ENCODE data around the gene MDK. TPM values are rescaled to one million over a fixed set of nuclear protein-coding genes. Genes with fewer than 3 reads are reported as not detected.
A peak's percentile ranks its signal among the peaks of the same experiment; 100 is the strongest.

Gene MDK
- total and polyA plus RNA-seq, 2 of the 4 experiments (the other 2 are of a cell fraction), result 25.8 to 377 TPM

DNA sequence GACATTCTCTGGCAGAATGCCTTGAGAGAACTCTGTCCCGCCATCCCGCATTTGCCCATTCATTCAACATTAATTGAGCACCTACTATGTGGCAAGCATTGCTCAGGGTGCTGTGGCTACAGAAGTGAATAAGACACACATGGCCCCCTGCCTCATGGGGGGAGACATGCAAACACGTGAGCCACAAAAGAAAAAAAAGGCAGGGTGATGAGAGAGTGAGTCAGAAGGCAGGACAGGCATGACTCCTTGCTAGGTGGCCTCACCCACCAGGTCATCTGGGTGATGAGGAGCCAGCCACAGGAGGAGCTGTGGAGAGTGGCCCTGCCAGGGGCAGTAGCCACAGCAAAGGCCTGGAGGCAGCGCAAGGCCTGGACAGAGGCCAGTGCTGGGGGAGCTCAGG, 5.2 kb downstream of the MDK start:
- POLR2A ChIA-PET (ENCODE audit: unreplicated experiment), result no interaction called here

More for the DNA sequence above, 5.2 kb downstream of the MDK start:
- CTCF ChIA-PET, result interaction anchor here (0.6 to 1.2 kb wide), 2 partner anchors 143 to 262 kb away, joined by 3 read pairs; no protein-coding TSS in a partner anchor
- dilution Hi-C loops (cut with HindIII; ENCODE audit: low sequenced_read_pairs, unreplicated experiment), result no loop called here
- H3K4me3 ChIP-seq (ENCODE audit: insufficient read depth, low read depth, low read length), result no peak overlapping the region
- peak; percentile 81 for TF ChIP-seq BHLHE40 (IDR thresholded peaks at IDR 0.05; ENCODE audit: low read depth, low read length)
- TF ChIP-seq, protein P1, sequence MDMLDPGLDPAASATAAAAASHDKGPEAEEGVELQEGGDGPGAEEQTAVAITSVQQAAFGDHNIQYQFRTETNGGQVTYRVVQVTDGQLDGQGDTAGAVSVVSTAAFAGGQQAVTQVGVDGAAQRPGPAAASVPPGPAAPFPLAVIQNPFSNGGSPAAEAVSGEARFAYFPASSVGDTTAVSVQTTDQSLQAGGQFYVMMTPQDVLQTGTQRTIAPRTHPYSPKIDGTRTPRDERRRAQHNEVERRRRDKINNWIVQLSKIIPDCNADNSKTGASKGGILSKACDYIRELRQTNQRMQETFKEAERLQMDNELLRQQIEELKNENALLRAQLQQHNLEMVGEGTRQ (IDR thresholded peaks at IDR 0.05; ENCODE audit: low read depth, low read length), result peak; percentile 35; the same call in 1 of the 2 replicates
- TF ChIP-seq, protein P2, sequence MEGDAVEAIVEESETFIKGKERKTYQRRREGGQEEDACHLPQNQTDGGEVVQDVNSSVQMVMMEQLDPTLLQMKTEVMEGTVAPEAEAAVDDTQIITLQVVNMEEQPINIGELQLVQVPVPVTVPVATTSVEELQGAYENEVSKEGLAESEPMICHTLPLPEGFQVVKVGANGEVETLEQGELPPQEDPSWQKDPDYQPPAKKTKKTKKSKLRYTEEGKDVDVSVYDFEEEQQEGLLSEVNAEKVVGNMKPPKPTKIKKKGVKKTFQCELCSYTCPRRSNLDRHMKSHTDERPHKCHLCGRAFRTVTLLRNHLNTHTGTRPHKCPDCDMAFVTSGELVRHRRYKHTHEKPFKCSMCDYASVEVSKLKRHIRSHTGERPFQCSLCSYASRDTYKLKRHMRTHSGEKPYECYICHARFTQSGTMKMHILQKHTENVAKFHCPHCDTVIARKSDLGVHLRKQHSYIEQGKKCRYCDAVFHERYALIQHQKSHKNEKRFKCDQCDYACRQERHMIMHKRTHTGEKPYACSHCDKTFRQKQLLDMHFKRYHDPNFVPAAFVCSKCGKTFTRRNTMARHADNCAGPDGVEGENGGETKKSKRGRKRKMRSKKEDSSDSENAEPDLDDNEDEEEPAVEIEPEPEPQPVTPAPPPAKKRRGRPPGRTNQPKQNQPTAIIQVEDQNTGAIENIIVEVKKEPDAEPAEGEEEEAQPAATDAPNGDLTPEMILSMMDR (conservative IDR thresholded peaks at IDR 0.05; ENCODE audit: low read depth, low read length), result no peak
- ATAC-seq (ENCODE audit: low read depth), result no peak
- peaks cover 10% of the 10 kb centered on the region for H4K20me1 ChIP-seq (ENCODE audit: insufficient read depth, low read length)
- peaks cover 33% of the 10 kb centered on the region for H3K27me3 ChIP-seq (ENCODE audit: control insufficient read depth, insufficient read depth, low read length)
- H3K9ac ChIP-seq (ENCODE audit: low read depth, low read length), result no peak overlapping the region
- no peak overlapping the region for H4K8ac ChIP-seq (ENCODE audit: low read depth in 2 of 2, low read length in 2 of 2)
- H2BK5ac ChIP-seq (ENCODE audit: low read depth, low read length, poor library complexity, severe bottlenecking), result no peak overlapping the region
- no peak overlapping the region for H3K14ac ChIP-seq (replicated peaks; ENCODE audit: low read depth, low read length)
- in situ Hi-C loops (cut with MboI; ENCODE audit: low sequenced_read_pairs), result no loop called here
- peaks cover 0 to 11% of the 10 kb centered on the region in 2 experiments; a peak in 2 of 4 replicates for H3K79me1 ChIP-seq (ENCODE audit: low read depth in 1 of 2, low read length in 2 of 2)
- peak; percentile 51 for DNase-seq
- H2AFZ ChIP-seq (replicated peaks; ENCODE audit: low read length, poor library complexity), result no peak overlapping the region
- H2BK20ac ChIP-seq (ENCODE audit: low read depth, low read length), result no peak overlapping the region
- peaks cover 12% of the 10 kb centered on the region; the same call in 1 of the 2 replicates for H3K4me1 ChIP-seq (ENCODE audit: control insufficient read depth, insufficient read depth, low read length)
- no peak overlapping the region for H4K5ac ChIP-seq (ENCODE audit: low read depth, low read length)
- H3K9me1 ChIP-seq (ENCODE audit: insufficient read depth, low read length), result 0 out of 2 replicates have a peak, but pooled peaks cover 5% of the 10 kb centered on the region
- no peaks in the 10 kb centered on the region for H3K36me3 ChIP-seq (ENCODE audit: control insufficient read depth, insufficient read depth, low read length)
- no peak overlapping the region for H2AK5ac ChIP-seq (ENCODE audit: low read depth, low read length)
- no peaks in the 10 kb centered on the region for H3K9me3 ChIP-seq (ENCODE audit: control insufficient read depth, insufficient read depth, low read length)
- BruUV-seq (replicated peaks), result no TSS peak
- no peak overlapping the region for H3K23ac ChIP-seq (ENCODE audit: low read depth, low read length)
- H2BK120ac ChIP-seq (ENCODE audit: low read depth, low read length), result no peak overlapping the region
- no CpG with 5 or more reads among the region's 4 CpGs for whole genome bisulfite sequencing, 2 experiments (ENCODE audit: extremely low coverage in 2 of 2, insufficient read length in 1 of 2)
- H2BK15ac ChIP-seq (ENCODE audit: low read depth, low read length), result no peak overlapping the region
- H3K4ac ChIP-seq (ENCODE audit: low read depth, low read length), result no peak overlapping the region
- H3K4me2 ChIP-seq (ENCODE audit: low read depth, low read length), result no peak overlapping the region
- H2AK9ac ChIP-seq (replicated peaks; ENCODE audit: low read depth, low read length, poor library complexity), result no peak overlapping the region
- no peak overlapping the region for H3K27ac ChIP-seq (ENCODE audit: insufficient read depth, low read length)
- no peak overlapping the region for H4K91ac ChIP-seq (ENCODE audit: insufficient read depth, low read depth, low read length)
- no peak overlapping the region for H3K56ac ChIP-seq (ENCODE audit: extremely low read depth, insufficient read depth, low read length)
- intact Hi-C loops (cut with micrococcal nuclease), result loop anchor here (10.0 kb wide), 1 partner anchor 298 kb away; no protein-coding TSS in a partner anchor
- H3K18ac ChIP-seq (ENCODE audit: low read depth, low read length), result no peak overlapping the region

All from IMR-90 (cell line).